ENCODE data around the gene TBX3. TPM values are rescaled to one million over a fixed set of nuclear protein-coding genes. Genes with fewer than 3 reads are reported as not detected.

The TBX3 gene
- total and polyA plus RNA-seq, 10 of the 15 experiments (the other 5 are each of a cell fraction or from before 2014, with no cell fraction given) = 0.04 to 0.28 (median 0.08) TPM; not detected in 7

DNA sequence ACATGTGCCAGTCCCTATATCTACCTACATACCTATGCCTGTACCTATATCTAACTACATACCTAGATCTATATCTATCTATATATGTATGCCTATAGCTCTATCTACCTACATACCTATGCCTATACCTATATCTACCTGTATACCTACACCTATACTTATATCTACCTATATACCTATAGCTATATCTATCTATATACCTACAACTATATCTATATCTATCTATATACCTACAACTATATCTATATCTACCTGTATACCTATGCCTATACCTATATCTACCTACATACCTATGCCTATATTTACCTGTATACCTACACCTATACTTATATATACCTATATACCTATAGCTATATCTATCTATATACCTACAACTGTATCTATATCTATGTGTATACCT, 56.6 kb downstream of the TBX3 start:
- no peaks in the 10 kb centered on the region for H3K4me1 ChIP-seq (ENCODE audit: control insufficient read depth, insufficient read depth, low read length)
- ATAC-seq (no peak), DNase-seq (ENCODE audit: low read depth, low spot score) (no peak), FAIRE-seq (no peak)
- H3K9ac ChIP-seq (ENCODE audit: control insufficient read depth, insufficient read depth, low read length) = no peak overlapping the region
- H3K79me2 ChIP-seq (ENCODE audit: control insufficient read depth, insufficient read depth, low read length) = no peaks in the 10 kb centered on the region
- ChIA-PET SMC1A (ENCODE audit: uncharacterized antibody, unreplicated experiment) (interaction anchor here (3.2 kb wide), 1 partner anchor 1291 kb away, joined by 18 read pairs; no protein-coding TSS in a partner anchor), POLR2A (no interaction called here), RAD21 (ENCODE audit: unreplicated experiment) (no interaction called here), CTCF (no interaction called here)
- no peak overlapping the region for H2AFZ ChIP-seq (ENCODE audit: control insufficient read depth, low read depth, low read length)
- no TSS peak for BruUV-seq (replicated peaks)
- TF ChIP-seq MYB (IDR thresholded peaks at IDR 0.05; ENCODE audit: borderline replicate concordance, low read depth, low read length) = no peak
- no peak for TF ChIP-seq STAT3 (IDR thresholded peaks at IDR 0.05; ENCODE audit: low read depth, low read length)
- TF ChIP-seq, protein P1, sequence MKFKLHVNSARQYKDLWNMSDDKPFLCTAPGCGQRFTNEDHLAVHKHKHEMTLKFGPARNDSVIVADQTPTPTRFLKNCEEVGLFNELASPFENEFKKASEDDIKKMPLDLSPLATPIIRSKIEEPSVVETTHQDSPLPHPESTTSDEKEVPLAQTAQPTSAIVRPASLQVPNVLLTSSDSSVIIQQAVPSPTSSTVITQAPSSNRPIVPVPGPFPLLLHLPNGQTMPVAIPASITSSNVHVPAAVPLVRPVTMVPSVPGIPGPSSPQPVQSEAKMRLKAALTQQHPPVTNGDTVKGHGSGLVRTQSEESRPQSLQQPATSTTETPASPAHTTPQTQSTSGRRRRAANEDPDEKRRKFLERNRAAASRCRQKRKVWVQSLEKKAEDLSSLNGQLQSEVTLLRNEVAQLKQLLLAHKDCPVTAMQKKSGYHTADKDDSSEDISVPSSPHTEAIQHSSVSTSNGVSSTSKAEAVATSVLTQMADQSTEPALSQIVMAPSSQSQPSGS (IDR thresholded peaks at IDR 0.05; ENCODE audit: low read length) = no peak
- TF ChIP-seq ATF7 (IDR thresholded peaks at IDR 0.05; ENCODE audit: low read depth) = no peak
- TF ChIP-seq JUND (IDR thresholded peaks at IDR 0.05; ENCODE audit: low read depth, low read length) = no peak
- no peak for TF ChIP-seq RUNX3 (IDR thresholded peaks at IDR 0.05; ENCODE audit: low read length)
- no peak for TF ChIP-seq EGR1 (IDR thresholded peaks at IDR 0.05; ENCODE audit: borderline replicate concordance in 1 of 2, low read depth in 2 of 2, low read length in 2 of 2)
- TF ChIP-seq, protein P2, sequence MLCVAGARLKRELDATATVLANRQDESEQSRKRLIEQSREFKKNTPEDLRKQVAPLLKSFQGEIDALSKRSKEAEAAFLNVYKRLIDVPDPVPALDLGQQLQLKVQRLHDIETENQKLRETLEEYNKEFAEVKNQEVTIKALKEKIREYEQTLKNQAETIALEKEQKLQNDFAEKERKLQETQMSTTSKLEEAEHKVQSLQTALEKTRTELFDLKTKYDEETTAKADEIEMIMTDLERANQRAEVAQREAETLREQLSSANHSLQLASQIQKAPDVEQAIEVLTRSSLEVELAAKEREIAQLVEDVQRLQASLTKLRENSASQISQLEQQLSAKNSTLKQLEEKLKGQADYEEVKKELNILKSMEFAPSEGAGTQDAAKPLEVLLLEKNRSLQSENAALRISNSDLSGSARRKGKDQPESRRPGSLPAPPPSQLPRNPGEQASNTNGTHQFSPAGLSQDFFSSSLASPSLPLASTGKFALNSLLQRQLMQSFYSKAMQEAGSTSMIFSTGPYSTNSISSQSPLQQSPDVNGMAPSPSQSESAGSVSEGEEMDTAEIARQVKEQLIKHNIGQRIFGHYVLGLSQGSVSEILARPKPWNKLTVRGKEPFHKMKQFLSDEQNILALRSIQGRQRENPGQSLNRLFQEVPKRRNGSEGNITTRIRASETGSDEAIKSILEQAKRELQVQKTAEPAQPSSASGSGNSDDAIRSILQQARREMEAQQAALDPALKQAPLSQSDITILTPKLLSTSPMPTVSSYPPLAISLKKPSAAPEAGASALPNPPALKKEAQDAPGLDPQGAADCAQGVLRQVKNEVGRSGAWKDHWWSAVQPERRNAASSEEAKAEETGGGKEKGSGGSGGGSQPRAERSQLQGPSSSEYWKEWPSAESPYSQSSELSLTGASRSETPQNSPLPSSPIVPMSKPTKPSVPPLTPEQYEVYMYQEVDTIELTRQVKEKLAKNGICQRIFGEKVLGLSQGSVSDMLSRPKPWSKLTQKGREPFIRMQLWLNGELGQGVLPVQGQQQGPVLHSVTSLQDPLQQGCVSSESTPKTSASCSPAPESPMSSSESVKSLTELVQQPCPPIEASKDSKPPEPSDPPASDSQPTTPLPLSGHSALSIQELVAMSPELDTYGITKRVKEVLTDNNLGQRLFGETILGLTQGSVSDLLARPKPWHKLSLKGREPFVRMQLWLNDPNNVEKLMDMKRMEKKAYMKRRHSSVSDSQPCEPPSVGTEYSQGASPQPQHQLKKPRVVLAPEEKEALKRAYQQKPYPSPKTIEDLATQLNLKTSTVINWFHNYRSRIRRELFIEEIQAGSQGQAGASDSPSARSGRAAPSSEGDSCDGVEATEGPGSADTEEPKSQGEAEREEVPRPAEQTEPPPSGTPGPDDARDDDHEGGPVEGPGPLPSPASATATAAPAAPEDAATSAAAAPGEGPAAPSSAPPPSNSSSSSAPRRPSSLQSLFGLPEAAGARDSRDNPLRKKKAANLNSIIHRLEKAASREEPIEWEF (IDR thresholded peaks at IDR 0.05; ENCODE audit: insufficient replicate concordance, low read depth, low read length) = no peak
- TF ChIP-seq, protein P3, sequence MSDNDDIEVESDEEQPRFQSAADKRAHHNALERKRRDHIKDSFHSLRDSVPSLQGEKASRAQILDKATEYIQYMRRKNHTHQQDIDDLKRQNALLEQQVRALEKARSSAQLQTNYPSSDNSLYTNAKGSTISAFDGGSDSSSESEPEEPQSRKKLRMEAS (IDR thresholded peaks at IDR 0.05; ENCODE audit: low read depth, low read length) = no peak
- TF ChIP-seq, protein P4, sequence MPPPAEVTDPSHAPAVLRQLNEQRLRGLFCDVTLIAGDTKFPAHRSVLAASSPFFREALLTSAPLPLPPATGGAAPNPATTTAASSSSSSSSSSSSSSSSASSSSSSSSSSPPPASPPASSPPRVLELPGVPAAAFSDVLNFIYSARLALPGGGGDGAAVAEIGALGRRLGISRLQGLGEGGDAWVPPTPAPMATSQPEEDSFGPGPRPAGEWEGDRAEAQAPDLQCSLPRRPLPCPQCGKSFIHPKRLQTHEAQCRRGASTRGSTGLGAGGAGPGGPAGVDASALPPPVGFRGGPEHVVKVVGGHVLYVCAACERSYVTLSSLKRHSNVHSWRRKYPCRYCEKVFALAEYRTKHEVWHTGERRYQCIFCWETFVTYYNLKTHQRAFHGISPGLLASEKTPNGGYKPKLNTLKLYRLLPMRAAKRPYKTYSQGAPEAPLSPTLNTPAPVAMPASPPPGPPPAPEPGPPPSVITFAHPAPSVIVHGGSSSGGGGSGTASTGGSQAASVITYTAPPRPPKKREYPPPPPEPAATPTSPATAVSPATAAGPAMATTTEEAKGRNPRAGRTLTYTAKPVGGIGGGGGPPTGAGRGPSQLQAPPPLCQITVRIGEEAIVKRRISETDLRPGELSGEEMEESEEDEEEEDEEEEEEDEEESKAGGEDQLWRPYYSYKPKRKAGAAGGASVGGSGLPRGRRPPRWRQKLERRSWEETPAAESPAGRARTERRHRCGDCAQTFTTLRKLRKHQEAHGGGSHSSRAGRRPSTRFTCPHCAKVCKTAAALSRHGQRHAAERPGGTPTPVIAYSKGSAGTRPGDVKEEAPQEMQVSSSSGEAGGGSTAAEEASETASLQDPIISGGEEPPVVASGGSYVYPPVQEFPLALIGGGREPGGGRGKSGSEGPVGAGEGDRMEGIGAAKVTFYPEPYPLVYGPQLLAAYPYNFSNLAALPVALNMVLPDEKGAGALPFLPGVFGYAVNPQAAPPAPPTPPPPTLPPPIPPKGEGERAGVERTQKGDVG (CRISPR knock-in tag; IDR thresholded peaks at IDR 0.05) = no peak
- TF ChIP-seq GABPA (IDR thresholded peaks at IDR 0.05; ENCODE audit: low read depth) = no peak
- no peak for TF ChIP-seq LARP7 (IDR thresholded peaks at IDR 0.05)
- no peak for TF ChIP-seq SUZ12 (IDR thresholded peaks at IDR 0.05; ENCODE audit: unreplicated experiment)
- TF ChIP-seq RAD21 (IDR thresholded peaks at IDR 0.05; ENCODE audit: insufficient read depth, low read depth, low read length) = no peak
- TF ChIP-seq NFXL1 (IDR thresholded peaks at IDR 0.05; ENCODE audit: borderline replicate concordance) = no peak
- H3K4me2 ChIP-seq (ENCODE audit: control insufficient read depth, insufficient read depth) = no peak overlapping the region
- intact Hi-C loops (cut with micrococcal nuclease; ENCODE audit: unreplicated experiment) (no loop called here), in situ Hi-C loops (cut with MboI) (loop anchor here (10.0 kb wide), 1 partner anchor 1287 kb away; no protein-coding TSS in a partner anchor)
- H3K9me3 ChIP-seq (replicated peaks; ENCODE audit: control insufficient read depth, insufficient read depth, low read length) = no peaks in the 10 kb centered on the region
- no peak overlapping the region for H3K4me3 ChIP-seq
- H3K27me3 ChIP-seq (replicated peaks in 1 of 2; ENCODE audit: control insufficient read depth in 2 of 2, insufficient read depth in 2 of 2, low read length in 1 of 2) = no peaks in the 10 kb centered on the region
- H3K27ac ChIP-seq (ENCODE audit: control insufficient read depth, insufficient read depth) = no peak overlapping the region
- no peaks in the 10 kb centered on the region for H4K20me1 ChIP-seq (ENCODE audit: control insufficient read depth, insufficient read depth)
- H3K36me3 ChIP-seq (ENCODE audit: control insufficient read depth in 2 of 2, insufficient read depth in 2 of 2, low read length in 1 of 2) = no peaks in the 10 kb centered on the region
